ENCODE measurements around the gene WHAMM. TPM values are rescaled to one million over a fixed set of nuclear protein-coding genes. Genes with fewer than 3 reads are reported as not detected.

Gene WHAMM
- polyA plus RNA-seq, 1 donor (not counting 4 experiments of a cell fraction or from before 2014, with no cell fraction given): 4.7 TPM

GRCh38 chr15:82840166-82840565, 30.7 kb downstream of the WHAMM start:
- H3K9me3 ChIP-seq (ENCODE audit: control insufficient read depth, low read depth, low read length): no peaks in the 10 kb centered on the region
- H3K4me2 ChIP-seq (ENCODE audit: control insufficient read depth, extremely low read depth, insufficient read depth, low read depth, low read length): no peak overlapping the region
- no peak overlapping the region for H2AFZ ChIP-seq (ENCODE audit: control insufficient read depth, low read length)
- no peaks in the 10 kb centered on the region for H3K27me3 ChIP-seq (ENCODE audit: control insufficient read depth, extremely low read depth, insufficient read depth, low read length)
- DNase-seq (ENCODE audit: low read depth, low spot score) (no peak), FAIRE-seq (no peak)
- peaks cover 12% of the 10 kb centered on the region for H3K4me1 ChIP-seq (ENCODE audit: control insufficient read depth, extremely low read depth, insufficient read depth, low read length)
- H3K27ac ChIP-seq (ENCODE audit: control insufficient read depth, insufficient read depth, low read length): no peak overlapping the region
- no peaks in the 10 kb centered on the region for H4K20me1 ChIP-seq (ENCODE audit: control insufficient read depth, extremely low read depth, insufficient read depth, low read length)
- H3K36me3 ChIP-seq (ENCODE audit: control insufficient read depth in 2 of 2, extremely low read depth in 1 of 2, insufficient read depth in 2 of 2, low read length in 2 of 2): peaks cover 9 to 21% of the 10 kb centered on the region in 2 experiments
- no peaks in the 10 kb centered on the region for H3K9me1 ChIP-seq (ENCODE audit: control insufficient read depth, extremely low read depth, insufficient read depth, low read length)
- H3K79me2 ChIP-seq (ENCODE audit: control insufficient read depth, insufficient read depth, low read length): no peaks in the 10 kb centered on the region
- H3K9ac ChIP-seq (ENCODE audit: control insufficient read depth, extremely low read depth, insufficient read depth, low read length): no peak overlapping the region
- TF ChIP-seq EZH2 (IDR thresholded peaks at IDR 0.05; ENCODE audit: low read length) (no peak), CTCF (optimal IDR thresholded peaks at IDR 0.05 in 1 of 3, IDR thresholded peaks at IDR 0.05 in 1 of 3, conservative IDR thresholded peaks at IDR 0.05 in 1 of 3; ENCODE audit: extremely low read depth in 1 of 3, insufficient read depth in 2 of 3, low read length in 3 of 3) (no peak)
- no peak overlapping the region for H3K4me3 ChIP-seq (ENCODE audit: control insufficient read depth in 2 of 3, extremely low read depth in 1 of 3, insufficient read depth in 2 of 3, low read depth in 1 of 3, low read length in 3 of 3)
- dilution Hi-C loops (cut with MboI; ENCODE audit: extremely low pct_ligation_motif_present, low sequenced_read_pairs): no loop called here

GRCh38 chr15:82843566-82843965, 34.1 kb downstream of the WHAMM start:
- no peak overlapping the region for H3K9ac ChIP-seq (ENCODE audit: control insufficient read depth, extremely low read depth, insufficient read depth, low read length)
- no peak for FAIRE-seq
- H3K27ac ChIP-seq (ENCODE audit: control insufficient read depth, insufficient read depth, low read length): no peak overlapping the region
- H3K9me3 ChIP-seq (ENCODE audit: control insufficient read depth, low read depth, low read length): no peaks in the 10 kb centered on the region
- H3K36me3 ChIP-seq (ENCODE audit: control insufficient read depth in 2 of 2, extremely low read depth in 1 of 2, insufficient read depth in 2 of 2, low read length in 2 of 2): peaks cover 0 to 1% of the 10 kb centered on the region in 2 experiments
- TF ChIP-seq CTCF (optimal IDR thresholded peaks at IDR 0.05 in 1 of 3, IDR thresholded peaks at IDR 0.05 in 1 of 3, conservative IDR thresholded peaks at IDR 0.05 in 1 of 3; ENCODE audit: extremely low read depth in 1 of 3, insufficient read depth in 2 of 3, low read length in 3 of 3) (no peak), EZH2 (IDR thresholded peaks at IDR 0.05; ENCODE audit: low read length) (no peak)
- no peak for DNase-seq (ENCODE audit: low read depth, low spot score)
- no peaks in the 10 kb centered on the region for H3K79me2 ChIP-seq (ENCODE audit: control insufficient read depth, insufficient read depth, low read length)
- H3K27me3 ChIP-seq (ENCODE audit: control insufficient read depth, extremely low read depth, insufficient read depth, low read length): no peaks in the 10 kb centered on the region
- H3K9me1 ChIP-seq (ENCODE audit: control insufficient read depth, extremely low read depth, insufficient read depth, low read length): no peaks in the 10 kb centered on the region
- peaks cover 12% of the 10 kb centered on the region for H3K4me1 ChIP-seq (ENCODE audit: control insufficient read depth, extremely low read depth, insufficient read depth, low read length)
- H4K20me1 ChIP-seq (ENCODE audit: control insufficient read depth, extremely low read depth, insufficient read depth, low read length): no peaks in the 10 kb centered on the region
- H3K4me3 ChIP-seq (ENCODE audit: control insufficient read depth in 2 of 3, extremely low read depth in 1 of 3, insufficient read depth in 2 of 3, low read depth in 1 of 3, low read length in 3 of 3): no peak overlapping the region
- no peak overlapping the region for H2AFZ ChIP-seq (ENCODE audit: control insufficient read depth, low read length)
- H3K4me2 ChIP-seq (ENCODE audit: control insufficient read depth, extremely low read depth, insufficient read depth, low read depth, low read length): no peak overlapping the region
- dilution Hi-C loops (cut with MboI; ENCODE audit: extremely low pct_ligation_motif_present, low sequenced_read_pairs): no loop called here

Data from keratinocyte (primary cell).